ENCODE measurements around the gene DGKH. TPM values are rescaled to one million over a fixed set of nuclear protein-coding genes. Genes with fewer than 3 reads are reported as not detected.

DGKH gene
- total RNA-seq, 1 experiment from 2014 or later, result 22.8 TPM

DNA sequence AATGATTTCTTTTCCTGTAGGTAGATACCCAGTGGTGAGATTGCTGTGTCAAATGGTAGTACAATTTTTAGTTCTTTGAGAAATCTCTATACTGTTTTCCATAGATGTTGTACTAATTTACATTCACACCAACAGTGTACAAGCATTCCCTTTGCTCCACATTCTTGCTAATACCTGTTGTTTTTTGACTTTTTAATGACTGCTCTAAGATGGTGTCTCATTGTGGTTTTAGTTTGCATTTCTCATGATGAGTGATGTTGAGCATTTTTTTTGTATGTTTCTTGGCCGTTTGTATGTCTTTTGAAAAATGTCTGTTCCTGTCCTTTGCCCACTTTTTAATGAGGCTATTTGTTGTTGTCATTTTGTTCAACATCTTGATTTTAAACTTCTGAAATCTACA lies 103.3 kb downstream of the DGKH start:
- CTCF ChIA-PET, result no interaction called here
- ATAC-seq (no peak), DNase-seq (ENCODE audit: low read depth, low spot score) (no peak)
- Histone ChIP-seq H3K36me3 (ENCODE audit: control insufficient read depth, insufficient read depth, low read length) (peaks cover 3% of the 10 kb centered on the region; the same call in 1 of the 2 replicates), H3K9me3 (ENCODE audit: control insufficient read depth, insufficient read depth, low read depth, low read length) (no peaks in the 10 kb centered on the region), H3K27me3 (ENCODE audit: control insufficient read depth, insufficient read depth, low read length) (no peaks in the 10 kb centered on the region), H3K27ac (ENCODE audit: low read length) (no peak overlapping the region), H3K4me1 (ENCODE audit: control insufficient read depth, insufficient read depth, low read length) (no peaks in the 10 kb centered on the region), H3K4me3 (ENCODE audit: low read depth in 2 of 2, low read length in 2 of 2) (no peak overlapping the region)
- no peak for TF ChIP-seq POLR2AphosphoS5 (IDR thresholded peaks at IDR 0.05; ENCODE audit: low read depth, low read length)
- TF ChIP-seq, protein P1, sequence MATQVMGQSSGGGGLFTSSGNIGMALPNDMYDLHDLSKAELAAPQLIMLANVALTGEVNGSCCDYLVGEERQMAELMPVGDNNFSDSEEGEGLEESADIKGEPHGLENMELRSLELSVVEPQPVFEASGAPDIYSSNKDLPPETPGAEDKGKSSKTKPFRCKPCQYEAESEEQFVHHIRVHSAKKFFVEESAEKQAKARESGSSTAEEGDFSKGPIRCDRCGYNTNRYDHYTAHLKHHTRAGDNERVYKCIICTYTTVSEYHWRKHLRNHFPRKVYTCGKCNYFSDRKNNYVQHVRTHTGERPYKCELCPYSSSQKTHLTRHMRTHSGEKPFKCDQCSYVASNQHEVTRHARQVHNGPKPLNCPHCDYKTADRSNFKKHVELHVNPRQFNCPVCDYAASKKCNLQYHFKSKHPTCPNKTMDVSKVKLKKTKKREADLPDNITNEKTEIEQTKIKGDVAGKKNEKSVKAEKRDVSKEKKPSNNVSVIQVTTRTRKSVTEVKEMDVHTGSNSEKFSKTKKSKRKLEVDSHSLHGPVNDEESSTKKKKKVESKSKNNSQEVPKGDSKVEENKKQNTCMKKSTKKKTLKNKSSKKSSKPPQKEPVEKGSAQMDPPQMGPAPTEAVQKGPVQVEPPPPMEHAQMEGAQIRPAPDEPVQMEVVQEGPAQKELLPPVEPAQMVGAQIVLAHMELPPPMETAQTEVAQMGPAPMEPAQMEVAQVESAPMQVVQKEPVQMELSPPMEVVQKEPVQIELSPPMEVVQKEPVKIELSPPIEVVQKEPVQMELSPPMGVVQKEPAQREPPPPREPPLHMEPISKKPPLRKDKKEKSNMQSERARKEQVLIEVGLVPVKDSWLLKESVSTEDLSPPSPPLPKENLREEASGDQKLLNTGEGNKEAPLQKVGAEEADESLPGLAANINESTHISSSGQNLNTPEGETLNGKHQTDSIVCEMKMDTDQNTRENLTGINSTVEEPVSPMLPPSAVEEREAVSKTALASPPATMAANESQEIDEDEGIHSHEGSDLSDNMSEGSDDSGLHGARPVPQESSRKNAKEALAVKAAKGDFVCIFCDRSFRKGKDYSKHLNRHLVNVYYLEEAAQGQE (IDR thresholded peaks at IDR 0.05; ENCODE audit: insufficient read depth in 1 of 2, low read depth in 2 of 2, low read length in 1 of 2), result no peak
- no peak for TF ChIP-seq TCF7L2 (IDR thresholded peaks at IDR 0.05; ENCODE audit: low read depth, low read length)
- in situ Hi-C loops (cut with HindIII; ENCODE audit: low pct_unique_long_range_greater_than_20kb, low sequenced_read_pairs), result no loop called here
- POLR2A ChIA-PET, result no interaction called here
- intact Hi-C loops (cut with micrococcal nuclease; ENCODE audit: unreplicated experiment), result no loop called here
- BruUV-seq (replicated peaks), result no TSS peak

DNA sequence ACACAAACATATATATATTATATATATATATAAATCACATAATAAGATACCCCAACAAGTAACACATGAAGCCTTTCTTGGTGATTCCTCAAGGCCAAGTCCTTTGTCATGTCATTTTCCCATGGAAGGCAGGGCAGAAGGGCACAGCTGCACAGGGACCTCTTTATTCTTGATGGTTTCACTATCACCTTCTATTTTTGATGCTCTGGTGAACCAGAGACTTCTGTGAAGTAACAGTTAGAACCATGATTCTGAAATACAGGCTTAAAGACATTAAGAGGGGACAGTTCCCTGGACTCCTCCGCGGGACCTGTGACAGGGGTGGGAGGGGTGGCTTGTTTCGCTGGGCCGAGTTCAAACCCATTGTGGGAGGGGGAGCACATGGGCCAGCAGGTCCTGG lies 104.0 kb downstream of the DGKH start:
- Histone ChIP-seq H3K9me3 (ENCODE audit: control insufficient read depth, insufficient read depth, low read depth, low read length) (no peaks in the 10 kb centered on the region), H3K27me3 (ENCODE audit: control insufficient read depth, insufficient read depth, low read length) (no peaks in the 10 kb centered on the region), H3K4me1 (ENCODE audit: control insufficient read depth, insufficient read depth, low read length) (no peaks in the 10 kb centered on the region), H3K36me3 (ENCODE audit: control insufficient read depth, insufficient read depth, low read length) (peaks cover 6% of the 10 kb centered on the region; the same call in 1 of the 2 replicates), H3K27ac (ENCODE audit: low read length) (no peak overlapping the region), H3K4me3 (ENCODE audit: low read depth in 2 of 2, low read length in 2 of 2) (no peak overlapping the region)
- in situ Hi-C loops (cut with HindIII; ENCODE audit: low pct_unique_long_range_greater_than_20kb, low sequenced_read_pairs), result no loop called here
- POLR2A ChIA-PET, result no interaction called here
- CTCF ChIA-PET, result no interaction called here
- no peak for DNase-seq (ENCODE audit: low read depth, low spot score)
- no peak for ATAC-seq
- intact Hi-C loops (cut with micrococcal nuclease; ENCODE audit: unreplicated experiment), result no loop called here
- no TSS peak for BruUV-seq (replicated peaks)
- TF ChIP-seq, protein P1 (IDR thresholded peaks at IDR 0.05; ENCODE audit: insufficient read depth in 1 of 2, low read depth in 2 of 2, low read length in 1 of 2), result no peak
- TF ChIP-seq, protein P2, sequence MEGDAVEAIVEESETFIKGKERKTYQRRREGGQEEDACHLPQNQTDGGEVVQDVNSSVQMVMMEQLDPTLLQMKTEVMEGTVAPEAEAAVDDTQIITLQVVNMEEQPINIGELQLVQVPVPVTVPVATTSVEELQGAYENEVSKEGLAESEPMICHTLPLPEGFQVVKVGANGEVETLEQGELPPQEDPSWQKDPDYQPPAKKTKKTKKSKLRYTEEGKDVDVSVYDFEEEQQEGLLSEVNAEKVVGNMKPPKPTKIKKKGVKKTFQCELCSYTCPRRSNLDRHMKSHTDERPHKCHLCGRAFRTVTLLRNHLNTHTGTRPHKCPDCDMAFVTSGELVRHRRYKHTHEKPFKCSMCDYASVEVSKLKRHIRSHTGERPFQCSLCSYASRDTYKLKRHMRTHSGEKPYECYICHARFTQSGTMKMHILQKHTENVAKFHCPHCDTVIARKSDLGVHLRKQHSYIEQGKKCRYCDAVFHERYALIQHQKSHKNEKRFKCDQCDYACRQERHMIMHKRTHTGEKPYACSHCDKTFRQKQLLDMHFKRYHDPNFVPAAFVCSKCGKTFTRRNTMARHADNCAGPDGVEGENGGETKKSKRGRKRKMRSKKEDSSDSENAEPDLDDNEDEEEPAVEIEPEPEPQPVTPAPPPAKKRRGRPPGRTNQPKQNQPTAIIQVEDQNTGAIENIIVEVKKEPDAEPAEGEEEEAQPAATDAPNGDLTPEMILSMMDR (IDR thresholded peaks at IDR 0.05), result no peak
- TF ChIP-seq TCF7L2 (IDR thresholded peaks at IDR 0.05; ENCODE audit: low read depth, low read length) (no peak), POLR2AphosphoS5 (IDR thresholded peaks at IDR 0.05; ENCODE audit: low read depth, low read length) (no peak), SIN3A (IDR thresholded peaks at IDR 0.05; ENCODE audit: borderline replicate concordance, insufficient read depth, low read depth, low read length) (no peak)
